ENCODE results near the gene TACSTD2.
"Not testable (repeated sequence)": the region's sequence is repeated elsewhere in the genome, so short reads cannot be mapped to it uniquely, and the experiment has no call there.

The TACSTD2 gene, protein sequence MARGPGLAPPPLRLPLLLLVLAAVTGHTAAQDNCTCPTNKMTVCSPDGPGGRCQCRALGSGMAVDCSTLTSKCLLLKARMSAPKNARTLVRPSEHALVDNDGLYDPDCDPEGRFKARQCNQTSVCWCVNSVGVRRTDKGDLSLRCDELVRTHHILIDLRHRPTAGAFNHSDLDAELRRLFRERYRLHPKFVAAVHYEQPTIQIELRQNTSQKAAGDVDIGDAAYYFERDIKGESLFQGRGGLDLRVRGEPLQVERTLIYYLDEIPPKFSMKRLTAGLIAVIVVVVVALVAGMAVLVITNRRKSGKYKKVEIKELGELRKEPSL

DNA sequence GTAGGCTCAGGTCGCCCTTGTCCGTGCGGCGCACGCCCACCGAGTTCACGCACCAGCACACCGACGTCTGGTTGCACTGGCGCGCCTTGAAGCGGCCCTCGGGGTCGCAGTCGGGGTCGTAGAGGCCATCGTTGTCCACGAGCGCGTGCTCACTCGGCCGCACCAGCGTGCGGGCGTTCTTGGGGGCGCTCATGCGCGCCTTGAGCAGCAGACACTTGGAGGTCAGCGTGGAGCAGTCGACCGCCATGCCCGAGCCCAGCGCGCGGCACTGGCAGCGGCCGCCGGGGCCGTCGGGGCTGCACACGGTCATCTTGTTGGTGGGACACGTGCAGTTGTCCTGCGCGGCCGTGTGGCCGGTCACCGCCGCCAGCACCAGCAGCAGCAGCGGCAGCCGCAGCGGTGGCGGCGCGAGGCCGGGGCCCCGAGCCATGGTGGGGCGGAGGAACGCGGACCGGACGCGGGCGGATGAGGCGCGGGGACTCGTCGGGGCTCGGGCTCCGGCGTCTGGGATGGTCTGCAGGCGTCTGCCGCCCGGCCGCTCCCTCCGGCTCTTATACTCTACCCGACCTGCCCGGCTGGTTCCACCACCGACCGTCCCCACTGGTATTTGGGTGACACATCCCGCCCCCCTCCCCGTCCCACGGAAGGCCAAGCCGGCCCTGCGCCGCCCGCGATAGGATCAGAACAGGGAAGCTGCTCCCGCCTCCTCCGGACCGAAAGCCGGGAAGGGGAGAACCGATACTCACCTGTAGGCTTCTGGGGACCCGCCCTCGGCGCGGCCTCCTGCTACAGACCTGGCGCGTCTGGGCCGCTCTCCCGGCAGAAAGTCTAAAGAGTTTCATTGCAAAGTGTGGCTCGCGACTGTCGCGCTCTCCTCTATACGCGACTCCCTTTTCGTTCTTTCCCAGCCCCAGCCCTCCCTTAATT is at the start of gene TACSTD2:
TACSTD2 (minus strand) TSS at position 526 of the 927 bp plus-strand sequence; CDS start at position 430, 96 bp downstream.
- no peak for DNase-seq (ENCODE audit: low read depth)

DNA sequence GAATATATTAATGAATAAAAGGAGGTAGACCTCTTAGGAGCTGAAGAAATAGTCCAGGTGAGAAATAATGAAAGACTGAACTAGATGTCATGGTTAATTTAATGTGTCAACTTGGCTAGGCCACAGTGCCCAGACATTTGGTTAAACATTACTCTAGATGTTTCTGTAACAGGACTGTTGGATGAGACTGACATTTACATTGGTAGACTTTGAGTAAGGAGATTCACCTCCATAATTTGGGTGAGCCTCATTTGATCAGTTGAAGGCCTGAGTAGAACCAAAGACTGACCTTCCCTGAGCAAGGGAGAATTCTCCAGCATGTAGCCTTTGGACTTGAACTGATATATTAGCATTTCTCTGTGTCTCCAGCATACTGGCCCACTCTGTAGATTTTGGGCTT is 49.2 kb upstream of the TACSTD2 start:
- no peak for DNase-seq (ENCODE audit: low read depth)

DNA sequence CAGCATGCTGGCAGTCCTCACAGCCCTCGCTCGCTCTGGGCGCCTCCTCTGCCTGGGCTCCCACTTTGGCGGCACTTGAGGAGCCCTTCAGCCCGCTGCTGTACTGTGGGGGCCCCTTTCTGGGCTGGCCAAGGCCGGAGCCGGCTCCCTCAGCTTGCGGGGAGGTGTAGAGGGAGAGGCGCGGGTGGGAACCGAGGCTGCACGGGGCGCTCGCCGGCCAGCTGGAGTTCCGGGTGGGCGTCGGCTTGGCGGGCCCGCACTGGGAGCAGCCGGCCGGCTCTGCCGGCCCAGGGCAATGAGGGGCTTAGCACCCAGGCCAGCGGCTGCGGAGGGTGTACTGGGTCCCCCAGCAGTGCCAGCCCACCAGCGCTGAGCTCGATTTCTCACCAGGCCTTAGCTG is 46.2 kb upstream of the TACSTD2 start:
- not testable (repeated sequence) for DNase-seq (ENCODE audit: low read depth)

DNA sequence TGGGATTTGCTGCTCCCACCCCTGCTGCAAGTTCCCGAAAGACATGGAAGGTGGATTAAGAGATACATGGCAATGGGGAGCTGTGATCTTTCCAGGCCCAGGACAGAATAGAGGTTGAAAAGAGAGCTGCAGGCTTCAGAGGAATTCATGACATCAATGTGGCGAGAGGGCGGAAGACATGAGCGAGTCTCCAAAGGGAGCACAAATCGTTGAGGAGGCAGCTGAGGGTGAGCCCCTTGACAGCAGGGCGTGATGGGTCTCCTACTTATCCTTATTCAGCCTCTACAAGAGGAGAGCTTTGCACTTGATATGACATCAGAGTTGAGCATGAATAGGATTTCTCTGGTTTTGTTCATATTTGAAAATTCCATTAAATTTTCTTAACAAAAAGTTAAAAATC is 45.5 kb upstream of the TACSTD2 start:
- no peak for DNase-seq (ENCODE audit: low read depth)

DNA sequence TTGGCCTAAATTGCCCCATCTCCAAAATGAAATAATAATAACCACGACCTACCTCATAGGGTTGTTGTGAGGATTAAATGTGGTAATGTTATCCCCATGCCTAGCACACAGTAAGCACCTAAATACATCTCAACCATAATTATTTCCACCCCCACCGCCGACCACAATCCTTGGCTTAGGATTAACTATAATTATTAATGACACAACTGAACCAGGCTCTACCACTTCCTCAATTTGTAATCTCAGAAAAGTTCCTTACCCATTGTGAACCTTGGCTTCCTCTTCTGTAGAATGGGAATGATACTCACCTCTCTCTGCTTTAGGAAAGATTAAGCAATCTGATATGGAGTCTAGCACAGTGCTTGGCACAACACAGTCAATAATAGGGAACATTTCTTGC is 44.3 kb upstream of the TACSTD2 start:
- DNase-seq (ENCODE audit: low read depth) = no peak

DNA sequence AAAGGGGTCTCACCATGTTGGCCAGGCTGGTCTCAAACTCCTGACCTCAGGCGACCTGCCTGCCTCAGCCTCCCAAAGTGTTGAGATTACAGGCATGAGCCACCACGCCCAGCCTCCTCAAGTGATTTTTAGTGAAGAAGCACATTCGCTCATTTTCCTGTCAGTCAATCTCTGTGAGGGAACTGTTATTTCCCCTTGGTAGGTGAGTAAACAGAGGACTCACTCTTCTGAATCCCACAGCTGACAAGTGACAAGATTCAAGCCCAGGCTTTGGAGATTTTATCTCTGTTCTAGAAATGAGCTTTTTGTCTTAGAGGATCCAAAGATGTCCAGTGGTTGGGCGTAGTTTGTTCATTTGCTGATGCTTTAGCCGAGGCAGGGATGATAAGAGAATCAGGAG is 43.9 kb upstream of the TACSTD2 start:
- no peak for DNase-seq (ENCODE audit: low read depth)

DNA sequence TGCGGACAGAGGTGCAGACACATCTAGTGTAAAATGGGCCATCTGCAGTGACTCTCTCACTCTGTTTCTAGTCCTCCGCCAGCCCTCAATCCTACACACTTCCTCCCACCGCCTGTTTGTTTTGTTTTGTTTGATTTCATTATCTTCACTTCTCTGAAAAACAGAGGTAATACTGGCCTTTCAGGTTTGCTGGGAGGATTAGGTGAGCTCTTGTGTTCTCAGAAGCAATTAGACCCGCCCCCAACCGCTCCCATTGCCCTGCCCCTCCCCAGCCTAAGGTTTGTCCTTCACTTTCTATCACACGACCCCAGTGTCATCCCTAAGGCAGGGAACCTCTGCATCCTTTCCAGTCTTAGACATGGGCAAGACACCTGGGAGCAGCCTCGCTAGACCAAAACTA is 43.2 kb upstream of the TACSTD2 start:
- no peak for DNase-seq (ENCODE audit: low read depth)

DNA sequence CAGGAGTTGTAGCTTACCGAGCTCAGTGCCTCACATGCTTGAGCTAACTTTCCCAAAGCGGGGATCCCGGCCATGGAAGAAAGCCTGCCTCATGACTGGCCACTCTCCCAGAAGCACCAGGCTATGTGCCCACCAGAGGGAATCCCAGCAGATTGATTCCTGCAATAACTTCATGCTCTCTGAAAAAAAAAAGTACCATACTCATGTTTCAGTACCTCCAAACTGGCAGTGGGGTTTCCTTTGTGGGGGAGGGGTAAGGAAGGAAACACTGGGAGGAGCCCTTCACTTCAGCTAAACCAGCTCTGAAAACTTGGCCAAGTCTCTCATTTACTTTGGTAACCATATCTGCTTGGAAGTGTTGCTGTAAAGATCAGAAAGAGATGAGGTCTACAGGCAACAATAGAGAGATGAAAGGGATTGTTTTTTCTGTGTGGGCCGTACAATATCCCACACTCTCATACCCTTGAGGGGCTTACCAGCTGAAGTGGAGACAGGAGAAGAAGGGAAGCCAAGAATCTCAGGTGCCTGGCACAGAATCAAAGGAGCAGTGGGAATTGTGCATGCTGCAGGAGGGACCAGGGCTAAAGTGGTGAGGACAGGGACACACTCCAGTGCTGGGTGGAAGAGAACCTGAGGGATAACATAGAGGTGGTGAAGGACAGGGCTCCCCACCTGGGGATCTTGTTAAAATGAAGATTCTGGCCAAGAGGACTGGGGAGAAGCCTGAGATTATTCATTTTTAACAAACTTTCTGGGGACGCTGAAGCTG is 42.4 kb upstream of the TACSTD2 start:
- no peak for DNase-seq (ENCODE audit: low read depth)

DNA sequence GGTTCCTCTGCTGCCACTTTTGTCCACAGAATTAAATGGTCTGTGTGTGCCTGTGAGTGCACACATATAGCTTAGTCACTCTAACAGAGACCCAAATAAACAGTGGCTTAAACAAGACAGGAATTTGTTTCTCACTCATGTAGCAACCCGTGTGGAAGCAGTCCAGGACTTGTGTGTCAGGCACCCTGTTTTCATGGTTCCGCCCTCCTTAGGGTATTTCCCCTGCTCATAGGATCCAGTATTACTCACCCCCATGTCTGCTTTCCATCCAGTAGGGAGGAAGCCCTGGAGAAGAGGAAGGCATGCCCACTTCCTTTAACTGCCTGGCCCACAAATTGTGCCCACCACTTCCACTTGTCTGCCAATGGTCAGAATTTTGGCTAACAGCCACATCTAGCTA is 41.3 kb upstream of the TACSTD2 start:
- DNase-seq (ENCODE audit: low read depth) = no peak

DNA sequence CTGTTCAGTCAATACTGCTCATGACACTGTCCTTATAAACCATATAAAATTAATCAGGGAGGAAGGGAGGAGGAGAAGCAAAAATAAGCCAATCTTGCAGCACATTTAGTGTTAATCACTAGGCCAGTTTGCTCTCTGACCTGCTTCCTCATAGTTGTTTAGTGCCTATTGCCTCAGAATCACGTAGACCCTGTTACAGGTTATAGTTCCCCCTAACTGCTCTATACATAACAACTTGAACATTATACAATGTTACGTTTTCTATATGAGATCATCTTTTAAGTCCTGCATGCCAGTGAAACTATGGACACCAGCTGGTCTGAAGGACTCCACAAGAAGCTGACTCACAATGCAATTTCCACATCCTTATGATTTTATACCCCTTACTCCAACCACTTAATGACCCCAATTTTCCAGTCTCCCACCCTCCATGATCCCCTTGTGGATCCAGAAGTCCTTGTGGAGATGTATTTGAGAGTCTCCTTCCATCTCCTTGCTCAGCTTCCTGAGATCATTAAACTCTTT is 34.9 kb upstream of the TACSTD2 start:
- DNase-seq (ENCODE audit: low read depth) = no peak

DNA sequence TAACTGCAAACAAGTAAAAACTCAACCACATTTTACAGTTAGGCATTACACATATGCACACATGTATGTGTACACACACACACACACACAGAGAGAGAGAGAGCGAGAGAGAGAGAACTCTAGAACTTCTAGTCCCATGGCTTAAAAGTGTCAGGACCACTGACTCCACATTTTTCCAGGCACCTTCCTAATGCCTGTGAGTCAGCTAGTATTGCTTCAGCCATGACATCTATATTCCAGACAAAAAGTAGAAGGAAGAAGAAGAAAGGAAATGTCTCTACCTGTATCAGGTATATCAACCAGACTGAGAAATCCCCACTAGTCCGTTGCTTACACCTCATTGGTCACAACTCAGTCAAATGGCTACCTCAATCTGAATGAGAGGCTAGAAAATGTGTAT is 31.9 kb upstream of the TACSTD2 start:
- no peak for DNase-seq (ENCODE audit: low read depth)

DNA sequence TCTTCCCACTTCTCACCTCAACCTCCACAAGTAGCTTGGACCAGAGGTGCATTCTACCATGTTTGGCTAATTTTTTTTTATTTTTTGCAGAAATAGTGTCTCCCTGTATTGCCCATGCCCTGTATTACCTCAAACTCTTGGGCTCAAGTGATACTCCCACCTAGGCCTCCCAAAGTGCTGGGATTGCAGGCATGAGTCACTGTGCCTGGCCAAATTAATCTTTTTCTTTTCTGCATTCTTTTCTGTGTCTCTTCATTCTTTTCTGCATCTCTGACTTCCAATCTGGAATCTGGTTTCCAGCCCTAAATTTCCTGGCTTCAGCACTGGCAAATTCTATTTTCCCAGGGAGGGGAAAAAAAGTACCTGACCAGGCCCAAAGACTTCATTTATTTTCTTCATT is 31.2 kb upstream of the TACSTD2 start:
- no peak for DNase-seq (ENCODE audit: low read depth)

DNA sequence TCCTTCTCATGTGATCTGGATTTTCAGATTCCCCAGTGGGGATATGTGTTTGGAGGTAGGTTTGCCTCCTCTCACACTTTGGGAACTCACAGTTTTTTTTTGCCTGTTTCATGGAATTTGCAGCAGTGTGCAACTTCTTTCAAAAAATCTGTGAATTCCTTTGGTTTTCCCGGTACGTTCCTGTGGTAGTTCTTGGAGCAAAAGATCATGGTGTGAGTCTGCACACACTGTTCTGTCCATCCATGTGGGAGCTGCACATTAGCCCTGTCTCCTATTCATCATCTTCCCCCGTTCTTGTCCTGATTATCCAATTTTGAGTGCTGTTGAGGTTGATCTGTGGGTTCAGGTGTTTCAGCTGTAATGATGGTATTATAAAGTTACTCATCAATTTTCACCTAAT is 30.3 kb upstream of the TACSTD2 start:
- no peak for DNase-seq (ENCODE audit: low read depth)

DNA sequence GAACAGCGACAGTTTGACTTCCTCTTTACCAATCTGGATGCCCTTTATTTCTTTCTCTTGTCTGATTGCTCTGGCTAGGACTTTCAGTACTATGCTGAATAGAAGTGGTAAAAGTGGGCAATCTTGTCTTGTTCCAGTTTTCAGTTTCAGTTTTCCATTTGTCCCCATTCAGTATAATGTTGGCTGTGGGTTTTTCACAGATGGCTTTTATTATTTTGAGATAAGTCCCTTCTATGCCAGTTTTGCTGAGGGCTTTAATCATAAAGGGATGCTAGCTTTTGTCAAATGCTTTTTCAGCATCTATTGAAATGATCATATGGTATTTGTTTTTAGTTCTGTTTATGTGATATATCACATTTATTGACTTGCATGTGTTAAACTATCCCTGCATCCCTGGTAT is 24.9 kb upstream of the TACSTD2 start:
- DNase-seq (ENCODE audit: low read depth) = not testable (repeated sequence)

DNA sequence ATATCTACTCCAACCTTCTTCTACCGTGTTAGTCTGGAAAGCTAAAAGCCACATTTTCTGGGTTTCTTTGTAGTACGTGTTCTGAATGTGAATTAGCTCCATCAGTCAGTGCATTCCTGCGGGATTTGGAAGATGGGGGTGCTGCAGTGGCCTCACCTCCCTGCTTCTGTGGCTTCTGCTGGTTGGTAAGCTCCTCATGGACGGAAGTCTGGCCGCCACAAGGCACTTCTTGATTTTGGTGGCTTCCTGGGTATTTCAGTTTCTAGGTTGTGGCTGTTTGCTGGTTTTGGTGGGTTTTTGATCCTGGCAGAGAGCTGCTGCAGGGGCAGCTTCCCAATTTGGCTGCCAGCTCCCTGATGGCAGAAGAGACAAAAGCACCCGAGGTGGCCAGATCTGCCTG is 20.9 kb upstream of the TACSTD2 start:
- no peak for DNase-seq (ENCODE audit: low read depth)

DNA sequence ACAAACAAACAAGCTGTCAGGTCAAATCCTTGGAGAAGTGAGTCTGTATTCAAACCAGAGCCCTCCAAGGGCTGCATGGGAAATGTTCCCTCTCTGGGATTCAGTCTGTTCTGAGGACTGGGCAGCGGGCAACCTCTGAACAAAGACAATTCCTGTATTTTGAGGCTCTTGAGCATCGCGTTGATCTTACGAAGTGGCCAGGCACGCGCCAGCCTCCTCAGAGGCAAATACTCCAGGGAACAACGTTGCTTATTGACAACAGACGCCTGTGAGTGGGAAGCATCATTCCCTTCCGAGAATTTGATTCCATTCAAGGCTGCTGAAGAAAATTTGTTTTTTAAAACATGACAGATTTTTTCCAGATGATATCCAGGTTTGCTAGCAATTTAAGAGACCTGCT is 20.0 kb upstream of the TACSTD2 start:
- no peak for DNase-seq (ENCODE audit: low read depth)

DNA sequence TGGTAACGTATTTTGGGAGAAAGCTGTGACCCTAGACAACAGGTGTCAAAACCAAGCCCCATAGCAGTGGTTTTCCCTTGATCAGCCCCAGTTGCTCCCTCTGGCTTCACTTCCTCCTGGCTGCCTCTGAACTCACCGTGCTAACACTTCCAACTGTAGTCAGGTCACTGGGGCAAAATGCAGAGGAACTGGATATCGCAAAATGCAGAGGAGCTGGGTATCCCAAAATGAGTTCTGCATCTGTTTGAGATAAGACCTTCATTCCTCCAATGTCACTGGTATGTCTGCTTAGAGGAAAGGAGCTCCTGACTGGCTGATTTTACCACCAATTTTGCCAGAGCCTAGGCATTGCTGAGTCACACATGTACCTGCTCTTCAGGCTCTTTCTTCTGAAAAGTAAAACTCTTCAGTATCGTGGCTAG is 19.6 kb upstream of the TACSTD2 start:
- no peak for DNase-seq (ENCODE audit: low read depth)

DNA sequence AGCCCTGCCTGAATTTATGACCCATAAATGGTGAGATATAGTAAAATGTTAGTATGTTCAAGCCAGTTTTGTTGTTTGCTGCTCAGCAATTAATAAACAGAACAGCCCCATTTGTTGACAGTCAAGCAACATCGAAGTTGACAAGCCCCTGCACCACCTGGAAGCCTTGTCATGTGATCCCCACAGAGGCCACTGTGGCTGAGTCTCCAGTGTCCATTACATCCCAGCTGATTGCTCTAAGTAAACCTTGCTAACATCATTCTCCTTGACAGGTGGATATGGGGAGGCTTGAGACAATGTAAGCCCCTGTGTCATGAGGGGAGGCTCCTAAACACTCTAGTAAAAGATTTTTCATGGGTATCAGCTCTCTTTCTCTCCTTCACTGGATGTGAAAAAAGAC is 17.5 kb upstream of the TACSTD2 start:
- DNase-seq (ENCODE audit: low read depth) = no peak

DNA sequence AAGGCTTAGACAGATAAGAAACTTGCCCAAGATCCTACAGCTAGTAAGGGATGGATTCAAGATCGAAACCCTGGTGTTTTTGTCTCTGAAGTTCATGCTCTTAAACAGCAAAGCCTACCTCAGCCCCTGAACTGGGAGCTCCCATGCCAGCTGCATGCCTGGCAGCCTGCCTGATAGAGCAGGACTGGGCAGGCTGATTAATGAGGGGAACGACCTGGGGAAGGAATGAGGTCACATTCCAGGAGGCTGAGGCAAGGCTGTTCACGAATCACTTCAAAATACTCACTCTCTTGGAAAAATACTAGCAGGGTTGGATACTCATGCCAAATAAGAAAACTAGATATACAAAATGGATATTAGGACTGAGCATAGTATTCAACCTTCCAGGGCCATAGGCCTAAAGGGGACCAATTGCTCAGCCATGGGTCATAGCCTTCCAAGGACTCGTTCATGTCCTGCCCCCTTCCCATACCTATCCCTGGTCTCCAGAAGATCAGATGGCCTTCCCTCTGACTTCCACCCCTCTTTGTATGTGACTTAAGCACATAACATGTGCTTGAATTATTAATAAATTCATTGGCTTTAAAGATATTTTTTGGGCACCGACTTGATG is 15.6 kb upstream of the TACSTD2 start:
- no peak for DNase-seq (ENCODE audit: low read depth)

DNA sequence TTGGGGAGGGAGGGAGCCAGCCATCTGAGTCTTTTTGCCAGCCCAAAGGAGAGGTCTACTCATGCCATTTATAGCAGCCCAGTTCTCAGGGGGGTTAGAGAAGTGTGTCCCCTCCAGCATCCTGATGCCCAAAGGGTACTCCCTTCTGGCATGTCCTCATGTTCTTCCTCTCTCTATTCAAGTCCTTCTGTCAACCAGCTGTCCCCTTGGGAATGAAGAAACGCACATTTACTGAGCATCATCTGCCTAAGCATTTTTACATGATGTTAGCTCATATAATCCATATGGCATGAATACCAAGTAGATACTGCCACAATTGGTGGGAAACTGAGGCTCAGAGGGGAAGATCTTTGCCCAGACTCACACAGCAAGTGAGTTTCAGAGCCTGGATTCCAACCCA is 14.8 kb upstream of the TACSTD2 start:
- DNase-seq (ENCODE audit: low read depth) = no peak

DNA sequence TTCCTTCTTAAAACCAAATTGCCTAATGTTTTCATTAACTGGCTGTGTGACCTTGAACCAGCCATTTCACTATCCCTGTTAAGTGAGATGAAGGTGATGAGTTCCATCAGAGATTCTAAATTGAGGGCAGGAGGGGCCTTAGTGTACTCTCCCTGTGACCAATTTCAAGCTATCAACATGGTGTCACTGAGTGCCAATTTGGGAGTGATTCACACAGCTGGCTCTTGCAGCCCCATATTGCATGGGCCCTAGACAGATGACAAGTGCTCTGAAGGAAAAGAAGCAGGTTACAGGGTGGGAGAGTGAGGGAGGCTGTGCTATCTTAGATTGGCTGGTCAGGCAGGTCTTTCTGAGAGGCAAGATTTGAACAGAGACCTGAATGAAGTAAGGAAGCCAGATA is 13.0 kb upstream of the TACSTD2 start:
- DNase-seq (ENCODE audit: low read depth) = no peak

DNA sequence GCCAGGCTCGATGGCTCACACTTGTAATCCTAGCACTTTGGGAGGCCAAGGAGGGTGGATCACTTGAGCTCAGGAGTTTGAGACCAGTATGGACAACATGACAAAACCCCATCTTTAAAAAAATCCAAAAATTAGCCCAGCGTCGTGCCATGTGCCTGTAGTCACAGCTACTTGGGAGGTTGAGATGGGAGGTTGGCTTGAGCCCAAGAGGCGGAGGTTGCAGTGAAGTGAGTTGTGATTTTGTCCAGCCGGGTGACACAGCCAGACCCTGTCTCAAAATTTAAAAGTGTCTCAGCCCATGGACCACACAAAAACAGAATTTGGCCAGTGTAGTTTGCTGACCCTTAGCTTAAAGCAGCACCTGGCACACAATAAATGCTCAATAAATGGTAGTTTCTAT is 11.3 kb upstream of the TACSTD2 start:
- no peak for DNase-seq (ENCODE audit: low read depth)
